T-cell (primary cell): Measurements from ENCODE around the gene ZFP42. TPM values are rescaled to one million over a fixed set of nuclear protein-coding genes. Genes with fewer than 3 reads are reported as not detected.
"Not testable (repeated sequence)": the region's sequence is repeated elsewhere in the genome, so short reads cannot be mapped to it uniquely, and the experiment has no call there.

Experiments used
- ATAC-seq, 4 experiments: fragments of 200-7000 bp in 3 of 4; fragments of 150-1000 bp in 1 of 4; cut with Tn5 transposase; replicated peaks in 1 of 4; 1 replicate in 3 of 4; 2 replicates in 1 of 4; pipeline ENCODE4 v1.10.0; 2021; ENCODE audit warnings: moderate library complexity in 3 of 4, mild to moderate bottlenecking in 2 of 4, moderate number of reproducible peaks in 1 of 4
- CTCF ChIA-PET, 2 donors: fragments of 300-600 bp; sonication (Branson Sonifier 250); formaldehyde crosslinking; loops; one replicate each; lab custom pipeline; 2022; ENCODE audit warnings: antibody characterized with exemption in 2 of 2; lab: Charles Lee
- POLR2A ChIA-PET, 2 donors: fragments of 300-600 bp; sonication (Branson Sonifier 250); formaldehyde crosslinking; loops; one replicate each; lab custom pipeline; 2022; ENCODE audit warnings: antibody characterized with exemption in 2 of 2; lab: Charles Lee
- DNase-seq, 35 experiments: peaks; one replicate each; pipeline versions ENCODE4 v3.0.0 to v3.0.0-alpha.2; 2013 to 2023
- H3K27ac ChIP-seq: one replicate; pipeline ENCODE4 v1.5.1; 2013; ENCODE audit warnings: low read length
- H3K27me3 ChIP-seq, 2 experiments: replicated peaks in 1 of 2; 1 replicate in 1 of 2; 2 replicates in 1 of 2; pipeline versions ENCODE4 v1.6.1 to v1.7.0; 2013; ENCODE audit warnings: low read length in 1 of 2, mixed read lengths in 1 of 2; ENCODE audit not compliant: control insufficient read depth in 2 of 2, insufficient read depth in 2 of 2; ENCODE audit errors: extremely low read depth in 1 of 2
- H3K36me3 ChIP-seq, 2 donors: 1 replicate in 1 of 2; 2 replicates in 1 of 2; pipeline versions ENCODE4 v1.6.1 to v1.7.0; 2013; ENCODE audit warnings: low read length in 1 of 2; ENCODE audit not compliant: control insufficient read depth in 2 of 2, insufficient read depth in 1 of 2; ENCODE audit errors: extremely low read depth in 1 of 2
- H3K4me1 ChIP-seq, 2 experiments: 1 replicate in 1 of 2; 2 replicates in 1 of 2; pipeline versions ENCODE4 v1.6.1 to v1.7.0; 2013; ENCODE audit warnings: low read length in 2 of 2, mixed read lengths in 1 of 2; ENCODE audit not compliant: insufficient read depth in 2 of 2, control insufficient read depth in 1 of 2; ENCODE audit errors: extremely low read depth in 1 of 2
- H3K4me3 ChIP-seq, 2 donors: 1 replicate in 1 of 2; 2 replicates in 1 of 2; pipeline versions ENCODE4 v1.5.1 to v1.7.0; 2013; ENCODE audit warnings: mild to moderate bottlenecking in 2 of 2, low read length in 1 of 2, moderate library complexity in 1 of 2; ENCODE audit not compliant: control insufficient read depth in 1 of 2; ENCODE audit errors: extremely low read depth in 1 of 2
- H3K9me3 ChIP-seq: 2 replicates; pipeline ENCODE4 v1.7.0; 2013
- H3K27ac Mint-ChIP-seq, 2 donors: one replicate each; pipeline ENCODE4 v1.8.0; 2020 to 2021; ENCODE audit warnings: mild to moderate bottlenecking in 2 of 2, mixed read lengths in 2 of 2
- H3K27me3 Mint-ChIP-seq, 2 donors: one replicate each; pipeline ENCODE4 v1.8.0; 2021 to 2022; ENCODE audit warnings: mixed read lengths in 2 of 2
- H3K36me3 Mint-ChIP-seq: one replicate; pipeline ENCODE4 v1.8.0; 2021; ENCODE audit warnings: mixed read lengths
- H3K4me1 Mint-ChIP-seq, 3 donors: one replicate each; pipeline ENCODE4 v1.8.0; 2020 to 2022; ENCODE audit warnings: mixed read lengths in 3 of 3, mild to moderate bottlenecking in 1 of 3
- H3K4me3 Mint-ChIP-seq, 3 donors: one replicate each; pipeline ENCODE4 v1.8.0; 2020 to 2022; ENCODE audit warnings: mild to moderate bottlenecking in 3 of 3, mixed read lengths in 3 of 3, moderate library complexity in 3 of 3
- H3K9me3 Mint-ChIP-seq, 3 donors: one replicate each; pipeline ENCODE4 v1.8.0; 2020 to 2022; ENCODE audit warnings: mixed read lengths in 3 of 3
- WGBS: methylation state at CpG from one replicate; pipeline ENCODE4 v1.1.5; 2013; ENCODE audit warnings: missing lambda C conversion rate; ENCODE audit not compliant: insufficient coverage; 5-methylcytosine and 5-hydroxymethylcytosine counted together
- total RNA-seq, 35 experiments: library from RNA in 6 of 35; stranded (reverse) in 6 of 35; fragments of 120-200 nt in 1 of 35; gene quantifications; one replicate each; pipeline versions ENCODE4 v1.2.1 to v1.2.4 and lab custom pipeline; 2013 to 2026

ZFP42 gene
- total RNA-seq, 5 donors from 2014 or later (not counting 1 experiment from before 2014, with no cell fraction given): not detected

- no peak overlapping the region for H3K27ac ChIP-seq
- DNase-seq (no peak), ATAC-seq (no peak)
- H3K27me3 ChIP-seq: no peaks in the 10 kb centered on the region
- no peaks in the 10 kb centered on the region for H3K4me1 ChIP-seq
- H3K9me3 Mint-ChIP-seq: peaks cover 5 to 8% (median 5%) of the 10 kb centered on the region in 3 donors
- no peaks in the 10 kb centered on the region for H3K36me3 ChIP-seq
- no peak overlapping the region for H3K4me3 ChIP-seq
- H3K27ac Mint-ChIP-seq: no peak overlapping the region
- H3K4me1 Mint-ChIP-seq: no peaks in the 10 kb centered on the region
- no peak overlapping the region for H3K4me3 Mint-ChIP-seq
- no peaks in the 10 kb centered on the region for H3K27me3 Mint-ChIP-seq
- no peaks in the 10 kb centered on the region for H3K9me3 ChIP-seq
- CTCF ChIA-PET: no interaction called here
- 90% methylated on average over 19 of the region's 21 CpGs for WGBS
- POLR2A ChIA-PET: no interaction called here
- no peaks in the 10 kb centered on the region for H3K36me3 Mint-ChIP-seq
Observed at GRCh38 chr4:188041721-188042120, 46.1 kb downstream of the ZFP42 start.

DNA sequence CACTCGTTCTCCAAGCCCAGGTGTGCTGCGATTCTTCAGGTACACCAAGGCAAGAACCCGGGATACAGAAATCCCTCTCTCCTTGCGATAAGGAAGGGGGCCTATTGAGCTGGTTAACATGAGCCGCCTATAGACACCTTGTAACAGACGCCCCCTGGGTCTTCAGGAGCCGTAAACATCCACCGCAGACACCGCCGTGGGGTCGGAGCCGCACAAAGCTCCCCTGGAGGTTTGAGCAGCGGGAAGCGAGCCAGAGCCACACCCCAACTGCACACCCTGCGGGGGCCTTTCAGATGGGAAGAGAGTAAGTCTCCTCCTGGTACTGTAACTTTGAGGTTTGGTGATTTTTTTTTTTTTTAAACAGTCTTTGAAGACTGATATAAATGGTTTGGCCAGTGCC is 46.6 kb downstream of the ZFP42 start:
- no peaks in the 10 kb centered on the region for H3K27me3 Mint-ChIP-seq
- Histone ChIP-seq H3K4me1 (no peaks in the 10 kb centered on the region), H3K4me3 (no peak overlapping the region), H3K27ac (no peak overlapping the region), H3K9me3 (no peaks in the 10 kb centered on the region), H3K36me3 (no peaks in the 10 kb centered on the region), H3K27me3 (no peaks in the 10 kb centered on the region)
- no peak for DNase-seq
- H3K36me3 Mint-ChIP-seq: no peaks in the 10 kb centered on the region
- H3K27ac Mint-ChIP-seq: no peak overlapping the region
- WGBS: 67% methylated on average over 5 of the region's 15 CpGs
- no peak for ATAC-seq
- CTCF ChIA-PET: no interaction called here
- POLR2A ChIA-PET: no interaction called here
- H3K9me3 Mint-ChIP-seq: peaks cover 5 to 8% (median 6%) of the 10 kb centered on the region in 3 donors
- H3K4me1 Mint-ChIP-seq: no peaks in the 10 kb centered on the region
- no peak overlapping the region for H3K4me3 Mint-ChIP-seq

DNA sequence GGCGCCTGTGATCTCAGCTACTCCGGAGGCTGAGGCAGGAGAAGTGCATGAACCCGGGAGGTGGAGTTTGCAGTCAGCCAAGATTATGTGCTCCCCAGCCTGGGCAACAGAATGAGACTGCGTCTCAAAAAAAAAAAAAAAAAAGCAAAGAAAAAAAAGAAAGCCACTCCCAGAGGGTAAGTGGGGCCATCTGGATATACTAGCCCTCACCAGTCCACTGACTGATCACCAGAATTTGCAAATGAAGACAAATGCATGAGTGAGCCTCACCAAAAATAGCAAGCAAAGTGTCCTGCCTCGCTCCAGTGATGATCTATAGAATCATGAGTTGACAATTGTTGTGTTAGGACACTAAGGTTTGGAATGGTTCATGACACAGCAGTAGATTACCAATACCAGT is 47.6 kb downstream of the ZFP42 start:
- no peak overlapping the region for H3K27ac Mint-ChIP-seq
- POLR2A ChIA-PET: no interaction called here
- Histone ChIP-seq H3K4me1 (no peaks in the 10 kb centered on the region), H3K4me3 (no peak overlapping the region), H3K9me3 (no peaks in the 10 kb centered on the region), H3K36me3 (no peaks in the 10 kb centered on the region), H3K27me3 (no peaks in the 10 kb centered on the region), H3K27ac (no peak overlapping the region)
- no peak overlapping the region for H3K4me3 Mint-ChIP-seq
- peaks cover 5 to 8% (median 8%) of the 10 kb centered on the region in 3 donors for H3K9me3 Mint-ChIP-seq
- ATAC-seq (no peak), DNase-seq (no peak)
- 67% methylated on average over 1 of the region's 5 CpGs for WGBS
- CTCF ChIA-PET: no interaction called here
- H3K36me3 Mint-ChIP-seq: no peaks in the 10 kb centered on the region
- no peaks in the 10 kb centered on the region for H3K27me3 Mint-ChIP-seq
- H3K4me1 Mint-ChIP-seq: no peaks in the 10 kb centered on the region

DNA sequence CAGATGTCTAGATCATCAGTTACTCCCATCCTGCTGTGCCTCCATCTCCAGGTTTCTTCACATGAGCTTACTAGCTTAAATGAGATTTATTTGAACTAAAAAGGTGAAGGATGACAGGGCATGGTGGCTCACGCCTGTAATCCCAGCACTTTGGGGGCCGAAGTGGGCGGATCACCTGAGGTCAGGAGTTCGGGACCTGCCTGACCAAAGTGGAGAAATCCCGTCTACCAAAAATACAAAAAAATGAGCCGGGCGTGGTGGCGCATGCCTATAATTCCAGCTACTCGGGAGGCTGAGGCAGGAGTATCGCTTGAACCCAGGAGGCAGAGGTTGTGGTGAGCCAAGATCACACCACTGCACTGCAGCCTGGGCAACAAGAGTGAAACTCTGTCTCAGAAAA is 49.9 kb downstream of the ZFP42 start:
- H3K4me3 ChIP-seq, H3K4me3 Mint-ChIP-seq, H3K36me3 Mint-ChIP-seq, ATAC-seq, H3K36me3 ChIP-seq, H3K9me3 ChIP-seq, H3K27ac ChIP-seq, H3K4me1 ChIP-seq, H3K4me1 Mint-ChIP-seq, H3K27me3 ChIP-seq, DNase-seq, H3K27me3 Mint-ChIP-seq, H3K9me3 Mint-ChIP-seq, H3K27ac Mint-ChIP-seq, POLR2A ChIA-PET, CTCF ChIA-PET: not testable (repeated sequence)
- WGBS: 93% methylated on average over 10 of the region's 10 CpGs

DNA sequence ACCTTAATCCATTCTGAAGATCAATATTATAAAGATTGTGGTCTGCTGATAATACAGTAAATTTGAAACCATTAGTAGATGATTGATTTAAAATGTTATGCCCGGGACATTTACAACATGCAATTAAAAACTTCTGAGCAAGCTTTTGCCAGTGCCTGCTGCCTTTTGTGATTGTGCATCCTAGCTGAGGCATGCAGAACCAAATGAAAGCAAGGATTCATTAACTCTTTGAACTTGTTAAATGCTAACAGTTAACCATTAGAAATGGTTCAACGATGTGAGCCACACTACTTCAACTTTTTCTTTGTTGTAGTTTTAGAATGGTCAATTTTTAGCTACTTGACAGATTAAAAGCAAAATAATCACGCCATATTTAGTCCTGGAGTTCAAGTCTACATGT is 51.1 kb downstream of the ZFP42 start:
- Histone ChIP-seq H3K4me3 (no peak overlapping the region), H3K36me3 (no peaks in the 10 kb centered on the region), H3K27me3 (no peaks in the 10 kb centered on the region), H3K4me1 (no peaks in the 10 kb centered on the region), H3K27ac (no peak overlapping the region), H3K9me3 (no peaks in the 10 kb centered on the region)
- Mint-ChIP-seq H3K27me3 (no peaks in the 10 kb centered on the region), H3K36me3 (no peaks in the 10 kb centered on the region), H3K4me3 (no peak overlapping the region), H3K9me3 (peaks cover 1 to 4% (median 3%) of the 10 kb centered on the region in 3 donors), H3K4me1 (no peaks in the 10 kb centered on the region), H3K27ac (no peak overlapping the region)
- POLR2A ChIA-PET: interaction anchor here in 1 of 2 donors (0.6 kb wide), 1 partner anchor 13 kb away, joined by 7 read pairs; no protein-coding TSS in a partner anchor
- WGBS: 80% methylated on average over 1 of the region's 3 CpGs
- CTCF ChIA-PET: interaction anchor here in 1 of 2 donors (0.7 kb wide), 1 partner anchor 1259 kb away, joined by 3 read pairs; no protein-coding TSS in a partner anchor
- no peak for ATAC-seq
- no peak for DNase-seq

- H3K4me1 ChIP-seq: no peaks in the 10 kb centered on the region
- Mint-ChIP-seq H3K4me3 (no peak overlapping the region), H3K36me3 (no peaks in the 10 kb centered on the region), H3K27ac (no peak overlapping the region), H3K9me3 (peaks cover 7 to 14% (median 9%) of the 10 kb centered on the region in 3 donors), H3K27me3 (no peaks in the 10 kb centered on the region), H3K4me1 (no peaks in the 10 kb centered on the region)
- no peak overlapping the region for H3K4me3 ChIP-seq
- no peak overlapping the region for H3K27ac ChIP-seq
- ChIA-PET CTCF (no interaction called here), POLR2A (no interaction called here)
- WGBS: no CpG with 5 or more reads among the region's 9 CpGs
- no peak for ATAC-seq
- no peaks in the 10 kb centered on the region for H3K27me3 ChIP-seq
- no peaks in the 10 kb centered on the region for H3K36me3 ChIP-seq
- H3K9me3 ChIP-seq: peaks cover 2% of the 10 kb centered on the region
- DNase-seq: no peak
Observed at GRCh38 chr4:188053302-188053701, 57.7 kb downstream of the ZFP42 start.
